Mucosa of descending colon (tissue), 3 donors: Measurements from ENCODE around the gene HSPG2. TPM values are rescaled to one million over a fixed set of nuclear protein-coding genes. Genes with fewer than 3 reads are reported as not detected.

Source experiments
- ATAC-seq: fragments of 200-7000 bp; cut with Tn5 transposase; one replicate; pipeline ENCODE4 v1.9.1; 2020; ENCODE audit warnings: mild to moderate bottlenecking, moderate library complexity
- DNase-seq, 3 donors: peaks; one replicate each; pipeline ENCODE4 v3.0.0-alpha.2; 2020
- H3K36me3 ChIP-seq: fragments of 200-600 bp; one replicate; pipeline ENCODE4 v1.8.0; 2021; ENCODE audit warnings: low read depth, mild to moderate bottlenecking
- H3K4me1 ChIP-seq: fragments of 200-600 bp; one replicate; pipeline ENCODE4 v1.8.0; 2021; ENCODE audit warnings: low read depth, mild to moderate bottlenecking
- H3K4me3 ChIP-seq: fragments of 200-600 bp; one replicate; pipeline ENCODE4 v1.8.0; 2021; ENCODE audit warnings: mild to moderate bottlenecking
- H3K9me3 ChIP-seq: fragments of 200-600 bp; one replicate; pipeline ENCODE4 v1.8.0; 2021; ENCODE audit warnings: mild to moderate bottlenecking
- intact Hi-C, 2 donors: fragments of 100-400 bp; cut with DNase I in 1 of 2; cut with micrococcal nuclease in 1 of 2; formaldehyde crosslinking; loops; one replicate each; pipeline versions ENCODE4 v1.11.0 to v1.11.1; 2022; cut with DNase I, micrococcal nuclease
- total RNA-seq, 3 donors: library from RNA; stranded (reverse); fragmentation: NEBNext Ultra II Directional in 2 of 3; extraction: Animal tissue kit (Norgen Biotek cat#: 25700) in 2 of 3; gene quantifications; one replicate each; pipeline versions ENCODE4 v1.2.1 to v1.2.4, GENCODE V29; 2021 to 2023
- TF ChIP-seq, protein P1 (sequence below): fragments of 200-600 bp; IDR thresholded peaks from one replicate; pipeline ENCODE4 v1.8.0; 2022; ENCODE audit warnings: antibody characterized with exemption, mild to moderate bottlenecking
- donor health status: DM: no; HTN: no; CAD: no; lungs with moderate emphysema.
- donor health status: DM: no; HTN: no; CAD: no.
- donor health status: DM: no; HTN: yes; CAD: no.

The HSPG2 gene
- total RNA-seq, 3 donors from 2014 or later, result 142 to 436 (median 197) TPM

- intact Hi-C loops, result no loop called here
- DNase-seq (no peak), ATAC-seq (no peak)
- H3K9me3 ChIP-seq, result no peaks in the 10 kb centered on the region
- H3K4me1 ChIP-seq, result peaks cover 2% of the 10 kb centered on the region
- H3K36me3 ChIP-seq, result no peaks in the 10 kb centered on the region
- H3K4me3 ChIP-seq, result no peak overlapping the region
- TF ChIP-seq, protein P1, sequence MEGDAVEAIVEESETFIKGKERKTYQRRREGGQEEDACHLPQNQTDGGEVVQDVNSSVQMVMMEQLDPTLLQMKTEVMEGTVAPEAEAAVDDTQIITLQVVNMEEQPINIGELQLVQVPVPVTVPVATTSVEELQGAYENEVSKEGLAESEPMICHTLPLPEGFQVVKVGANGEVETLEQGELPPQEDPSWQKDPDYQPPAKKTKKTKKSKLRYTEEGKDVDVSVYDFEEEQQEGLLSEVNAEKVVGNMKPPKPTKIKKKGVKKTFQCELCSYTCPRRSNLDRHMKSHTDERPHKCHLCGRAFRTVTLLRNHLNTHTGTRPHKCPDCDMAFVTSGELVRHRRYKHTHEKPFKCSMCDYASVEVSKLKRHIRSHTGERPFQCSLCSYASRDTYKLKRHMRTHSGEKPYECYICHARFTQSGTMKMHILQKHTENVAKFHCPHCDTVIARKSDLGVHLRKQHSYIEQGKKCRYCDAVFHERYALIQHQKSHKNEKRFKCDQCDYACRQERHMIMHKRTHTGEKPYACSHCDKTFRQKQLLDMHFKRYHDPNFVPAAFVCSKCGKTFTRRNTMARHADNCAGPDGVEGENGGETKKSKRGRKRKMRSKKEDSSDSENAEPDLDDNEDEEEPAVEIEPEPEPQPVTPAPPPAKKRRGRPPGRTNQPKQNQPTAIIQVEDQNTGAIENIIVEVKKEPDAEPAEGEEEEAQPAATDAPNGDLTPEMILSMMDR, result no peak
These were observed 68.1 kb downstream of the HSPG2 start for GRCh38 chr1:21868941-21869454.

GRCh38 chr1:21868482-21868881 lies 68.6 kb downstream of the HSPG2 start:
- intact Hi-C loops, result no loop called here
- no peak for ATAC-seq
- Histone ChIP-seq H3K36me3 (no peaks in the 10 kb centered on the region), H3K4me3 (no peak overlapping the region), H3K4me1 (peaks cover 2% of the 10 kb centered on the region), H3K9me3 (no peaks in the 10 kb centered on the region)
- no peak for DNase-seq
- TF ChIP-seq, protein P1, result no peak

GRCh38 chr1:21867451-21867996 lies 69.6 kb downstream of the HSPG2 start:
- Histone ChIP-seq H3K4me3 (no peak overlapping the region), H3K9me3 (no peaks in the 10 kb centered on the region), H3K36me3 (no peaks in the 10 kb centered on the region), H3K4me1 (peaks cover 2% of the 10 kb centered on the region)
- DNase-seq (no peak), ATAC-seq (no peak)
- intact Hi-C loops, result no loop called here
- TF ChIP-seq, protein P1, result no peak

DNA sequence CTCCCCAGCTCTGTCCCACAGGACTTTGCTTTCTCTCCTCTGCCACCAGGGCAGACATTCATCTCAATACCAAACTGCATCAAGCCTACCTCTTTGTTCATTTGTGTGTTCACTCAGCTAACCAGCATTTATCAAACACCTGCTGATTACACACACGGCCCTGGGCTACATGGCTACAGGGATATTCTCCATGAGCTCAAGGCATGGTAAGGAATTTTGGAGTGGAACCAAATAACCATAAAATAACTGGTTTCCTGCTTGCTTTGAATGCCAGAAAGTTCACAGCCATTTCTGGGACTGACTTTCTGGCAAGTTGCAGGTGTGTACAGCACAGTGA lies 70.4 kb downstream of the HSPG2 start:
- H3K9me3 ChIP-seq, result no peaks in the 10 kb centered on the region
- H3K36me3 ChIP-seq, result no peaks in the 10 kb centered on the region
- peak; percentile 3 for ATAC-seq
- TF ChIP-seq, protein P1, result no peak
- H3K4me3 ChIP-seq, result no peak overlapping the region
- intact Hi-C loops, result no loop called here
- DNase-seq, result no peak
- peaks cover 2% of the 10 kb centered on the region for H3K4me1 ChIP-seq

DNA sequence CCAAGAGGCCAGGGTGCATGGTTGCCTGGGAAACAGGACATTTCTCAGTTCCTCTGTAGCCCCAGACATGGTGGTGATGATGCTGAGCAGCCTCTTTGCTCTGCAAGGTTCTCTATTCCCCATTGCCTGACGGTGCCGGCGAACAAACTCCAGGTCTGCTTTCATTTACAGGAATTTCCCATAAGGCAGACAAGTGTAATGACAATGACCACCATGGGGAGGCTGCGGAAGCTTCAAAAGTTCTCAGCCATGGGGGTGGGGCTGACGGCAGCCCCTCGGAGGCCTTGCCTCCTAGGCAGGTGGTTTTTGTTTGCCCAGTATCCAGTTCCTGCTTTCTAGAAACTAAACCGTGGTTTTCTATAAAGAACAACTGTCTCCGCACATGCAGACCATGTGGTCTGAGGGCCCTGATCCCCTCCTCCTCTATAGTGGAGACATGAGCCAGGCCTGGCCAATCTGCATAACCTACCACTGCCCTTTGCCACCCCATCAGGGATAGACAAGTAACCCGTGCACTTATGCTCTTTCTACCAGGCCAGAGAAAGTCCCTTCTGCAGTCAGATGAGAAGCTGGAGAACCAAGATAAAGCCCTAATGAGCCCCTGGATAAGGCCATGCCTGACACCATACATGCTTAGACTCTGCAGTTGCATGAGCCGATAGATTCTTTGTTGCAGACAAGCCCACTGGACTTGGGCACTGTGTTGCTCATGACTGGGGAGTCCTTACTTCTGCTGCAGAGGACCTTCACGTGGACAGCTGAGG lies 71.0 kb downstream of the HSPG2 start:
- TF ChIP-seq, protein P1, result no peak
- intact Hi-C loops, result no loop called here
- peak; percentile 42 for ATAC-seq
- Histone ChIP-seq H3K9me3 (no peaks in the 10 kb centered on the region), H3K36me3 (no peaks in the 10 kb centered on the region), H3K4me1 (peaks cover 2% of the 10 kb centered on the region), H3K4me3 (no peak overlapping the region)
- DNase-seq, result peak in 1 of 3 donors; percentile 17
